WERI-Rb-1 (cell line): ENCODE data around the gene B4GALNT4.
"Not testable (repeated sequence)": the region's sequence is repeated elsewhere in the genome, so short reads cannot be mapped to it uniquely, and the experiment has no call there.

Source experiments
- DNase-seq: peaks from one replicate; pipeline ENCODE4 v3.0.0-alpha.2; 2020
- H3K27ac ChIP-seq: fragments of 250-450 bp; sonication (Bioruptor Pico); 2 replicates; pipeline ENCODE4 v1.5.1; 2020; ENCODE audit warnings: mild to moderate bottlenecking, moderate library complexity
- H3K27me3 ChIP-seq: fragments of 250-450 bp; sonication (Bioruptor Pico); 2 replicates; pipeline ENCODE4 v1.5.1; 2021; ENCODE audit warnings: mild to moderate bottlenecking, low read depth, moderate library complexity; ENCODE audit not compliant: insufficient read depth, severe bottlenecking
- H3K36me3 ChIP-seq: fragments of 250-450 bp; sonication (Bioruptor Pico); 2 replicates; pipeline ENCODE4 v1.5.1; 2020; ENCODE audit warnings: mild to moderate bottlenecking, moderate library complexity
- H3K4me3 ChIP-seq: 2 replicates; pipeline ENCODE4 v1.5.1; 2011; ENCODE audit warnings: low read depth, mild to moderate bottlenecking, control low read depth, low read length
- H3K9me3 ChIP-seq: fragments of 250-450 bp; sonication (Bioruptor Pico); 2 replicates; pipeline ENCODE4 v1.5.1; 2021; ENCODE audit warnings: mild to moderate bottlenecking, moderate library complexity; ENCODE audit not compliant: severe bottlenecking
- TF ChIP-seq, protein P1 (sequence below): IDR thresholded peaks from 2 replicates; pipeline ENCODE4 v1.5.1; 2011; ENCODE audit warnings: low read depth, mild to moderate bottlenecking, control low read depth, inconsistent platforms, low read length

B4GALNT4 gene

DNA sequence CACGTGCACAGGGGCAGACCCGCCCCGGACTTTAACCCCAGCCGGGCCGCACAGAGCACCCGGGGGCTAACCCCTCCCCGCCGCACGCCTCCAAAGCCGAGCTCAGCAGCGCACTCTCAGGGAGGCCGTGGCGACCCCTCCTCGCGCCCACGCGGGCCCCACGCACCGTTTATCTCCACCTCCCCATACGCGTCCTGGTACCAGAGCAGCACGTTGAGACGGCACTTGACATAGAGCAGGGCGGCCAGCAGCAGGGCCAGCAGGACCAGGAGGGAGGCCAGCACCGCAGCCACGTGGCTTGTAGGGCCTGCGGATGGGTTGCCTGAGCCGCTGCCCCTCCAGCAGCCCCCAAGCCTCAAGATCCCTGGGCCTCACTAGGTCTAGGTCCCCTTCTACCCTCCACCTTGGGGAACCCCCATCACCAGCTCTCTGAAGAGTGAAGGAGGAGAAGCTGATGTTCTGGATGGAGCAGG lies 38.4 kb downstream of the B4GALNT4 start:
- no peak overlapping the region for H3K27ac ChIP-seq
- no peaks in the 10 kb centered on the region for H3K36me3 ChIP-seq
- TF ChIP-seq, protein P1, sequence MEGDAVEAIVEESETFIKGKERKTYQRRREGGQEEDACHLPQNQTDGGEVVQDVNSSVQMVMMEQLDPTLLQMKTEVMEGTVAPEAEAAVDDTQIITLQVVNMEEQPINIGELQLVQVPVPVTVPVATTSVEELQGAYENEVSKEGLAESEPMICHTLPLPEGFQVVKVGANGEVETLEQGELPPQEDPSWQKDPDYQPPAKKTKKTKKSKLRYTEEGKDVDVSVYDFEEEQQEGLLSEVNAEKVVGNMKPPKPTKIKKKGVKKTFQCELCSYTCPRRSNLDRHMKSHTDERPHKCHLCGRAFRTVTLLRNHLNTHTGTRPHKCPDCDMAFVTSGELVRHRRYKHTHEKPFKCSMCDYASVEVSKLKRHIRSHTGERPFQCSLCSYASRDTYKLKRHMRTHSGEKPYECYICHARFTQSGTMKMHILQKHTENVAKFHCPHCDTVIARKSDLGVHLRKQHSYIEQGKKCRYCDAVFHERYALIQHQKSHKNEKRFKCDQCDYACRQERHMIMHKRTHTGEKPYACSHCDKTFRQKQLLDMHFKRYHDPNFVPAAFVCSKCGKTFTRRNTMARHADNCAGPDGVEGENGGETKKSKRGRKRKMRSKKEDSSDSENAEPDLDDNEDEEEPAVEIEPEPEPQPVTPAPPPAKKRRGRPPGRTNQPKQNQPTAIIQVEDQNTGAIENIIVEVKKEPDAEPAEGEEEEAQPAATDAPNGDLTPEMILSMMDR, result no peak
- DNase-seq, result no peak
- H3K4me3 ChIP-seq, result no peak overlapping the region
- H3K9me3 ChIP-seq, result peaks cover 5% of the 10 kb centered on the region
- no peaks in the 10 kb centered on the region for H3K27me3 ChIP-seq

DNA sequence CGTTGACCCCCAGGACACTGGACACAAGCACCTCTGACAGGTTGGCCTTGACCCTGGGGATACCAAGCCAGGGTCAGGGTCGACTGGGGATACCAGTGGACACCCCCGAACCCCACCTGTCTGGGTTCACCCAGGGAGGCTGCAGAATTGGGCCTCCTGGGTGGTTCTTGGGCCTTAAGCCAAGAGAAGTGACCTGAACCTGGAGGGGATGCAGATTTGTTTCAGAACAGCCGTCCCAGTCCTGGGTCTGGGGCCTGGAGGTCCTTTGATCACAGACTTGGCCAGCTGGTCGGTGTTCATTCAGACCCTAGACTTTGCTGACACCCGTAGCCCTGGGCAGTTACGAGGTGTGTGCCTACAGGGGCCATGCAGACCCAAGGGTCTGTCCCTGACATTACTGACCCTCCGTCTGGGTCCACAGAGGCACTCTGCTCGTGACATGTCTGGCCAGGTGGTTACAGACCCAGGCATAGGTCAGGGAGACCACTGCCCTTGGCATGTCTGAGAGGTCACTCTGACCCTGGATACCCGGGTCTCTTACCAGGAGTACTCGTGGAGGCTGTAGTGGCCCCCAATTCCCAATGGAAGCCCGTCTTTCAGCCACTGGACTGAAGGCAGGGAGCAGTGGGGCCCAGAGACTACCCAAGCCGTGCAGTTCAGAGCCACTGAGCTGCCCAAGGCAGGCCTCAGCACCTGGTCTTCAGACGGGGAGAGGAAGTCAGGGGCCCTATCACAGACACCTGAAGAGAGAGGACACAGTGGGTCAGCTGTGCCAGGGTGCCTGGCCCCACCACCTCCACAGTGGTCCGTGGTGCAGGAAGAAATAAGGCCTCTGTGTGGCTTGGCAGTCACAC lies 39.1 kb downstream of the B4GALNT4 start:
- no peak overlapping the region for H3K4me3 ChIP-seq
- peaks cover 5% of the 10 kb centered on the region for H3K9me3 ChIP-seq
- no peak for DNase-seq
- H3K27ac ChIP-seq, result no peak overlapping the region
- TF ChIP-seq, protein P1, result no peak
- peaks cover 2% of the 10 kb centered on the region for H3K27me3 ChIP-seq
- H3K36me3 ChIP-seq, result no peaks in the 10 kb centered on the region

DNA sequence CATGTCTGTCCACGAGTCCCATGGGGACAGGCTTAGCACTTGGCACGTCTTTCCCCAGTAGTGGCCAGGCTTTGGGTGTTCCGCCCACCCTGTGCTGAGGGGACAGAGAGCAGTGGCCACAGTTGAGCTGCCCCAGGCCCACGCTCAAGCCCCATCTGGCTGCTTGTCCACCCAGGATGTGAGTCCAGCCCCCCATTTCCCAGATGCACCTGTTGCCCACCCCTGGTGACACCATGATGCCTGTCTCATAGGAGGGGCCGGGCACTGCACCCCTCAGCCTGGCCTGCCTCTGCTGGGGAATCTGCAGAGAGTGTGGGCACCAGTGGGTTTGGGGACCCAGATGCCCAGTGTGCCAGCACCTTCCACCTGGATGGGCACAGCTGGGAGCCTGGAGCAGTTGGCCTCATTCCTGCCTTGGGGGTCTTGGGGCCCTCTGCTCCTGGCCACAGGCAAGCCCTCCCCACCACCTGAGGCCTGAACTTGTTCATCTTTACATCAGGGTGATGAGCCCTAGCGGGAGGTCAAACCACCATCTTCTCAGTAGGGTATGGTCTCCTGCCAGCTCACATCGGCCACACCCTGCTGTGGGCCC lies 39.8 kb downstream of the B4GALNT4 start:
- TF ChIP-seq, protein P1, result no peak
- H3K4me3 ChIP-seq, result no peak overlapping the region
- peaks cover 2% of the 10 kb centered on the region for H3K27me3 ChIP-seq
- DNase-seq, result no peak
- H3K27ac ChIP-seq, result no peak overlapping the region
- H3K9me3 ChIP-seq, result peaks cover 5% of the 10 kb centered on the region
- H3K36me3 ChIP-seq, result no peaks in the 10 kb centered on the region

DNA sequence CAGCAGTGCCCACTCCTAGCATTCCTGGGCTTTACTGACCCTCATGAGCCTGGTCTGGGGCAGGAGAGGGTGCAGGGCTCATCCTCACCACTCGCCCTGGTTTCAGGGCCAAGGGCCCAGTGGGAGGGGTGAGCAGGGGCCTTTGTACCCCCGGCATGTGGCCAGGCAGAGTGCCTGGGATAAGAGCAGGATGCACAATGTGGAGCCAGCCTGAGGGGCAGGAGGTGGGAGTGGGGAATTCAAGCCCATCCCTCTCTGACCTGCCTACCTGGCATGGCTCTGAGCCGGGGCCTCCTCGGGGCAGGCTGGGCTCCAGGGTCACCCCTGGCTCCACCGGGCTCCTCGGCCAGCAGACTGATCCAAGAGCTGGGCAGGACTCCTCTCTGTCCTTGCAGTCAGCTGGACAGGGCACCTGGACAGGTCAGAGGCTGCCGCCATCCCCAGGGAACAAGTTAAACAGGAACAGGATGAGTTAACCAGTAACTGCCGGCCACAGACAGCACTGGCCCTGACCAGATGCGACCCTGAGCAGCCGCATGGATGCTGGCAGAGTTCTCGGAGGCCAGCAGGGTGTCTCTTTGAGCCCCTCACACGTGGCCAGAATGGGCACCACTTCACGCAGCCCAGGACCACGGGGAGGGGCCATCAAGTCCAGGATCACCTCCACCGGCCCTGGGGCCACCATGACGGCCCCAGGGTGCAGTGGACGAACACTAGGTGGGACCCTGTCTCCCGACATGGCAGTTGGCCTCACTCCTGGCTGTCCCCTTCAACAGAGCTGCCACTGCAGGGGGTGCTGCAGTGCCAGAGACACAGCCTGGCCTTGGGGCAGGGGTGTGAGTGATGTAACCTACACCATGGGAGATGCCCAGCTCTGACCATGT lies 40.5 kb downstream of the B4GALNT4 start:
- peaks cover 5% of the 10 kb centered on the region for H3K9me3 ChIP-seq
- H3K27me3 ChIP-seq, result peaks cover 2% of the 10 kb centered on the region
- H3K36me3 ChIP-seq, result no peaks in the 10 kb centered on the region
- H3K4me3 ChIP-seq, result no peak overlapping the region
- no peak for DNase-seq
- TF ChIP-seq, protein P1, result no peak; the same call in 1 of the 2 replicates
- H3K27ac ChIP-seq, result no peak overlapping the region

DNA sequence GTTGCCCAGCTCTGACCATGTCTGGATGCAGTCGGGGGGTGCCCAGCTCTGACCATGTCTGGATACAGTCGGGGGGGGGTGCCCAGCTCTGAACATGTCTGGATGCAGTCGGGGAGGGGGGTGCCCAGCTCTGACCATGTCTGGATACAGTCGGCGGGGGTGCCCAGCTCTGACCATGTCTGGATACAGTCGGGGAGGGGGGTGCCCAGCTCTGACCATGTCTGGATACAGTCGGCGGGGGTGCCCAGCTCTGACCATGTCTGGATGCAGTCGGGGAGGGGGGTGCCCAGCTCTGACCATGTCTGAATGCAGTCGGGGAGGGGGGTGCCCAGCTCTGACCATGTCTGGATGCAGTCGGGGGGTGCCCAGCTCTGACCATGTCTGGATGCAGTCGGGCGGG lies 41.4 kb downstream of the B4GALNT4 start:
- not testable (repeated sequence) for H3K9me3 ChIP-seq, H3K4me3 ChIP-seq, H3K36me3 ChIP-seq, H3K27ac ChIP-seq, DNase-seq, H3K27me3 ChIP-seq

DNA sequence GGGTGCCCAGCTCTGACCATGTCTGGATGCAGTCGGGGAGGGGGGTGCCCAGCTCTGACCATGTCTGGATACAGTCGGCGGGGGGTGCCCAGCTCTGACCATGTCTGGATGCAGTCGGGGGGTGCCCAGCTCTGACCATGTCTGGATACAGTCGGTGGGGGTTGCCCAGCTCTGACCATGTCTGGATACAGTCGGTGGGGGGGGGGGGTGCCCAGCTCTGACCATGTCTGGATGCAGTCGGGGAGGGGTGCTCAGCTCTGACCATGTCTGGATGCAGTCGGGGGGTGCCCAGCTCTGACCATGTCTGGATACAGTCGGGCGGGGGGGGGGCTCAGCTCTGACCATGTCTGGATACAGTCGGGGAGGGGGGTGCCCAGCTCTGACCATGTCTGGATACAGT lies 42.2 kb downstream of the B4GALNT4 start:
- H3K9me3 ChIP-seq, H3K4me3 ChIP-seq, H3K36me3 ChIP-seq, DNase-seq, H3K27ac ChIP-seq: not testable (repeated sequence)
- peaks cover 12% of the 10 kb centered on the region for H3K27me3 ChIP-seq
